Stimulated activated CD8-positive, alpha-beta memory T cell treated with anti-CD3 and anti-CD28 coated beads, Interleukin-12 subunit alpha, Interleukin-12 subunit beta, amount 100 ng/mL, for 1 hour (primary cell): ENCODE data around the gene FALEC.
"Not testable (repeated sequence)": the region's sequence is repeated elsewhere in the genome, so short reads cannot be mapped to it uniquely, and the experiment has no call there.

ENCODE experiments used
- DNase-seq: peaks from one replicate; pipeline ENCODE4 v3.0.0-alpha.2; 2020; ENCODE audit warnings: low read depth

The FALEC gene

GRCh38 chr1:150558761-150559655, 43.5 kb downstream of the FALEC start:
- no peak for DNase-seq

GRCh38 chr1:150559656-150560010, 44.1 kb downstream of the FALEC start:
- DNase-seq, result no peak

GRCh38 chr1:150560011-150560438, 44.5 kb downstream of the FALEC start:
- no peak for DNase-seq

DNA sequence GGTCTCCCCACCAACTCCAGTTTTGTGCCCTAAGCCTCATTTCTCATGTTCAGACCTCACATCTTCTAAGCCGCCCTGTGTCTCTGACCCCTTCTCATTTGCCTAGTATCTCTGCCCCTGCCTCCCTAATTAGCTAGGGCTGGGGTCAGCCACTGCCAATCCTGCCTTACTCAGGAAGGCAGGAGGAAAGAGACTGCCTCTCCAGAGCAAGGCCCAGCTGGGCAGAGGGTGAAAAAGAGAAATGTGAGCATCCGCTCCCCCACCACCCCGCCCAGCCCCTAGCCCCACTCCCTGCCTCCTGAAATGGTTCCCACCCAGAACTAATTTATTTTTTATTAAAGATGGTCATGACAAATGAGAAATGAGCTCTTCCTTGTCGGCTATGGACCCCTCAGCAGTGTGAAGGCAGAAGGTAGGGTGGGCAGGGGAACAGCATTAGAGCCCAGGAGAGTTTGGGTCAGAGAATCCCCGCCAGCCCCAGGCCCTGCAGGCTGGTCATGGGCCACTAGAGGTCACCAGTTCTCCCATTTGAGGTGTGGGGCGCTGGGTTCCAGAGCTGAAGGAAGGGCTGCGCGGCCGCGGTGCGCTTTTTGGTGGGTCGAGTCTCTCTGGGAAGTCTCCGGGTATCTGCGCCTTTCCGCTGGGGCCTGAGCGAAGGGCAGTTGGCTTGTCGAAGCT, 45.2 kb downstream of the FALEC start:
- peak; percentile 76 for DNase-seq

GRCh38 chr1:150561254-150561973, 45.9 kb downstream of the FALEC start:
- DNase-seq, result no peak

DNA sequence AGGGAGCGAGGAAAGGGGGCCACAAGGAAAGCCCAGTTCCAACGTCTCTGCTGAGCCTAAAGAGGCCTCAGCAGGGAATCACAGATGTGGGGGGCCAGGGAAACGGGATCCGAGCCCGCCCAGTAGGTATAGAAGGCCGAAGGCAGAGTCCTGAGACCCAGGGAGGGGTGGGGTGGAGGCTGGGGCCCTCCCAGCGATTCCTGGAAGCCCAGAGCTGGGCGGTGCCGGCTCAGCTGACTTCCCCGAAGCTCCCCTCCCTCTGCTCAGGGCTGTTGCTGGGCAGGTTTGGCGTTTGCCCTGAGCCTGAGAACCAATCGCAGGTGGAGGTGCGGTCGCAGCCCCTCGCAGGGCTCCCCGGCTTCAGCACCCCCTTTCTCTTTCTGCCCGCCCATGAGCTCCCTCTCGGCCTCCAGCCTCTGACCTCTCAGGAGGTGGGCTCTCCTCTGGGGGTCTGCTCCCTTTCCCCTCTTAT, 46.5 kb downstream of the FALEC start:
- DNase-seq, result peak; percentile 68

GRCh38 chr1:150562446-150563339, 47.1 kb downstream of the FALEC start:
- no peak for DNase-seq

DNA sequence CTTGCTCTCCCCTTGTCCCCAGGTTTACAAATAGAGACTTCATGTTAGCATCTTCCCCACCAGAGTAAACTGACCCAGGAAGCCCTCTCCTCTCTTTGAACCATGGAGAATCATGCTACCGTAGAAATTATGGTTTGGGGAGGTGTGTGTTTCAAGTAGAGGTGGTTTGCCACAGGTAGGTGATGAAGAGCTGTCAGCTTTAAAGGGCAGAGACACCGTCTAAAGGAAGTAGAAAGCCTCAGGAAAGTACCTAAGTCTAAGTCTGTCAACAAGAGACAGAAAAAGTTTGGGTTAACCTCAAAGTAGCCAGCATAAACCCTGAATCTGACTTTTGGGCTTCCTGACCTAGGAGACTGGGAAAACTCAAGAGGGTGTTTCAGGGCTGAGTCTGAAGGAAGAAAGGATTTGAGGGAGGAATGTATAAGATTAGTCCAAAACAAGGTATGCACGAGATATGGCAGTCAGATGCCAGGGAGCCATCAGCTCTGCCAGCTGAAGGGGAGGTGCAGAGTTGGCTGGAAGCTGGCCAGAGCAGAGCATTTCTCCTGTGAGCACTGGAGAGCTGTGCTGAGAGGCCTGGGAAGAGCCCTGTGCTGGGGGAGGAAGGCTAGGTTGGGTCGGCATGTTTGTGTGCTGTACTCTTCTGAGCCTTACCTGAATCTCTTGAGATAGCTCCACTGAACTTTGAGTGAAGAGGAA, 47.9 kb downstream of the FALEC start:
- DNase-seq, result no peak

GRCh38 chr1:150564051-150564991, 48.8 kb downstream of the FALEC start:
- no peak for DNase-seq

DNA sequence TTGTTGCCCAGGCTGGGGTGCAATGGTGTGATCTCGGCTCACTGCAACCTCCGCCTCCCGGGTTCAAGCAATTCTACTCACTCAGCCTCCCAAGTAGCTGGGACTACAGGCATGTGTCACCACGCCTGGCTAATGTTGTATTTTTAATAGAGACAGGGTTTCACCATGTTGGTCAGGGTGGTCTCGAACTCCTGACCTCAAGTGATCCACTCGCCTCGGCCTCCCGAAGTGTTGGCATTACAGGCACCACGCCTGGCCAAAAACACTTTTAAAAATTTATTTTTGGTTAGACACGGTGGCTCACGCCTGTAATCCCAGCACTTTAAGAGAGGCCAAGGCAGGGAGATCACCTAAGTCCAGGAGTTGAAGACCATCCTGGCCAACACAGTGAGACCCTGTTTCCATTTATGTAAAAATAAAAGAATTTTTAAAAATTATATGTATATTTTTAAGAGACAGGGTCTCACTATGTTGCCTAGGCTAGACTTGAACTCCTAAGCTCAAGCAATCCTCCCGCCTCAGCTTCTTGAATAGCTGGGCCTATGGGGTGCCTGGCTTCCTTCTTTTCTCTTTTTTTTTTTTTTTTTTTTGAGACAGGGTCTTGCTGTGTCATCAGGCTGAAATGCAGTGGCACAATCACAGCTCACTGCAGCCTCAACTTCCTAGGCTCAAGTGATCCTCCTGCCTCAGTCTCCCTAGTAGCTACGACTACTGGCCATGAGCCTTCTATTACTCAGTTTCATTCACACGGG, 49.9 kb downstream of the FALEC start:
- DNase-seq, result not testable (repeated sequence)

DNA sequence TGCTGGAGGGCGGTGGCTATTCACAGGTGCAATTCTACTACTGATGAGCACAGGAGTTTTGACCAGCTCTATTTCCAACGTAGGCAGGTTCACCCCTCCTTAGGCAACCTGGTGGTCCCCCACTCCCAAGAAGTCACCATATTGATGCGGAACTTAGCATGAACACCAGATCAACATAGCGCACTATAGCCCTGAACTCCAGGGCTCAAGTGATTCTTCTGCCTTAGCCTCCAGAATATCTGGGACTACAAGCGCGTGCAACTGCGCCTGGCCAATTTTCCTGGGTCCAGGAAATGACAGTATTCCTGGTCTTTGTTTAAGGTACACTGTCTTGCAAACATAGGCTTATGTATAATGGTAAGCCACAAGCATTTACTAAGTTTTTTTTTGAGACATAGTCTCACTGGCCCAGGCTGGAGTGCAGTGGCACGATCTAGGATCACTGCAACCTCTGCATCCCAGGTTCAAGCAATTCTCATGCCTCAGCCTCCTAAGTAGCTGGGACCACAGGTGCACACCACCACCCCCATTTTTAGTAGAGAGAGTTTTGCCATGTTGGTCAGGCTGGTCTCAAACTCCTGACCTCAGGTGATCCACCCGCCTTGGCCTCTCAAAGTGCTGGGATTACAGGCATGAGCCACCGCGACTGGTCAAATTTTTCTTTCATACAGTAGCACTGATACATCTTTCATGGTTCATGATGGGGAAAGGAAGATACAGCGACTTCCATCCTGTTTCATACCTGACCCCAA, 51.2 kb downstream of the FALEC start:
- no peak for DNase-seq

GRCh38 chr1:150567341-150567716, 51.8 kb downstream of the FALEC start:
- DNase-seq, result no peak

- DNase-seq, result no peak
Measured at GRCh38 chr1:150567717-150568593, 52.4 kb downstream of the FALEC start.

DNA sequence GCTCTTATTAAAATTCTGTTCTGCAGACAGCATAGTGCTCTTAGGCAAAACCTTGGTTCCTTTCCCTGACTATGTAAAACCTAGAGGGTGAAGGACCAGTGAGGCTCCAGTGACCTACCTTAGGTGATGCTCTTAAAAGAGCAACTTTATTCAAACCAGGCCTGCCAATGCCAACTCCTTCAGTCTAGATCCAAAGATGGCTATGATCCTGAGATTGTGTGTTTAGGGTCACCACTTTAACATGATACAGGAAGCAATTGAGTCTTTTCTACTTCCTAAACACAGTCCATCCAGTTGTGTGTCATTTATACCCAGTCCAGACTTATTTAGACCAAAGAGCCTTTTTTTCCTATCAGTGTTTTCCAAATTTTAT, 53.0 kb downstream of the FALEC start:
- no peak for DNase-seq

GRCh38 chr1:150572918-150573647, 57.5 kb downstream of the FALEC start:
- no peak for DNase-seq

DNA sequence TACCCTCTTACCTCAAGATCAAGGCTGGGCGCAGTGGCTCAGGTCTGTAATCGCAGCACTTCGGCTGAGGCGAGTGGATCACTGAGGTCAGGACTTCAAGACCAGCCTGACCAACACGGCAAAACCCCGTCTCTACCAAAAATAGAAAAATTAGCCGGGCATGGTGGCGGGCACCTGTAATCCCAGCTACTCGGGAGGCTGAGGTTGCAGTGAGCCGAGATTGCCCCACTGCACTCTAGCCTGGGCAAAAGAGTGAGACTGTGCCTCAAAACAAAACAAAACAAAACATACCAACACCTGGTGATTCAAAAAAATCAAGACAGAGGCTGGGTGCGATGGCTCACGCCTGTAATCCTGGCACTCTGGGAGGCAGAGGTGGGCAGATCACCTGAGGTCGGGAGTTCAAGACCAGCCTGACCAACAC, 58.1 kb downstream of the FALEC start:
- not testable (repeated sequence) for DNase-seq
